GM21360 (cell line): ENCODE results near the gene PLEKHA5.
"Not testable (repeated sequence)": the region's sequence is repeated elsewhere in the genome, so short reads cannot be mapped to it uniquely, and the experiment has no call there.

ENCODE experiments used
- ATAC-seq: cut with Tn5 transposase; IDR thresholded peaks from one replicate; pipeline ENCODE4 v1.9.1; 2021; ENCODE audit warnings: mild to moderate bottlenecking, moderate library complexity; ENCODE audit not compliant: unreplicated experiment

PLEKHA5 gene

DNA sequence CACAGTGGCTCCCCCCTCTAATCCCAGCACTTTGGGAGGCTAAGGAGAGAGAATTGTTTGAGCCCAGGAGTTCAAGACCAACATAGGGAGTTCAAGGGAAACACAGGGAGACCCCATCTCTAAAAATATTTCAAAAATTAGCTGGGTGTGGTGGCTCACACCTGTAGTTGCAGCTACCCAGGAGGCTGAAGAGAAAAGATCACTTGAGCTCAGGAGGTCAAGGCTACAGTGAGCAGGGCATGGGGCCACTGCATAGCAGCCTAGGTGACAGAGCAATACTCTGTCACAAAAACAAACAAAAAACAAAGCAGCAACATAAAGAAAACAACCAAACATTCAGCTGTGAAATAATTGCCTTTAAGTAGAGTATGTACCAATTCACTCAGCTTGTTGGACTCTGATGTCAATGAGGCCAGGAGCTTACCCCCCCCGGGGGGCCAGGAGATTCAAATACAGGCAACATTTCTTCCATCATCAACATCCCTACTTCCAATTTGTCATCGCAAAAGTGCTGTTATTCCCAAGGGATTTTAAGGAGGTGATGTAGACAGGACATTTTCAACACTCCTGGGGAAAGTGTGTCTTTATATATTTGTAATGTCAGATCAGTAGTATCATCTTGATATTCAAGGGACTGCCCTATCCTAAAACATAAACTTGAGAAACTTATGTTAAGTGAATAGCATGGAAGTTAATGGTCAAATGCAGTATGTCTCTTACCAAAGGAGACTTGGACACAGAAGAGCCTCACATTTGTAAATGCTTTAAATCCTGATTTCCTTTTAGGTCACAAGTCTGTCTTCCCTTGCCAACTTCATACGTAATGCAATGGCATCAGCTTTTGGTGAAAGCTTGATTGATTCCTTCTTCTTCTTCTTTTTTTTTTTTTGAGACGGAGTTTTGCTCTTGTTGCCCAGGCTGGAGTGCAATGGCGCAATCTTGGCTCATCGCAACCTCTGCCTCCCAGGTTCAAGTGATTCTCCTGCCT, 269.1 kb downstream of the PLEKHA5 start:
- ATAC-seq: no peak

DNA sequence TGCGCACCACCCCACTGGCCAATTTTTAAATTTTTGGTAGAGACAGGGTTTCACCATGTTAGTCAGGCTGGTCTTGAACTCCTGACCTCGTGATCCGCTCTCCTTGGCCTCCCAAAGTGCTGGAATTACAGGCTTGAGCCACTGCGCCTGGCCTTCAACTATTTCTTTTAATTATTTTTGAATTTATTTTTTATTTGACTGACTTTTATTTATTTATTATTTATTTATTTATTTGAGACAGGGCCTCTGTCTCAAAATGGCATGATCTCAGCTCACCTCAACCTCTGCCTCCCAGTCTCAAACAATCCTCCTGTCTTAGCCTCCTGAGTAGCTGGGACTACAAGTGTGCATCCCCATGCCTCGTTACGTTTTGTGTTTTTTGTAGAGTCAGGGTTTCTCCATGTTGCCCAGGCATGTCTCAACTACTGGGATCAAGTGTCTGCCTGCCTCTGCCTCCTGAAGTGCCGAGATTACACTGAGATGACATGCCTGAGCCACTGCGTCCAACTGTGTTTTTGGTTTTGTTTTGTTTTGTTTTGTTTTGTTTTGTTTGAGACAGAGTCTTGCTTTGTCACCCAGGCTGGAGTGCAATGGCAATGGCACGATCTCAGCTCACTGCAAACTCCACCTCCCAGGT, 271.2 kb downstream of the PLEKHA5 start:
- not testable (repeated sequence) for ATAC-seq

DNA sequence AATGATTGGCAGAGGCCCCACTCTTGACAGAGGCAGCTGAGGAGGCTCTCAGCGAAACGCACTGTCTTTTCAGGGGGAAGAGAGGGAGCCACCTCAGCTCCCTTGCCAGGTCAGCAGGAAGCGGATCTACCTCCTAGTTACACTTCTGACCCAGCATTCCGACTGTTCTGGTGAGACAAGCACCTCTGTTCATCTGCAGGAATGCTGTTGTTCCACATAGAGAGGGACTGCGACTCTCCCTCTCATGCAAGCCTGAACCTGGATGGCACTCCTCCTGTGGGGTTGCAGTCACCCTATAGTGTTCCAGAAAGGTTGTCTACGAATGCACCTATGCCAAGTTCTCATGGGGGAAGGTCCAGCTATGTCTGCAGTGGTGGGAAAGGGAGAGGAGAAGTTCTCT, 272.7 kb downstream of the PLEKHA5 start:
- no peak for ATAC-seq

DNA sequence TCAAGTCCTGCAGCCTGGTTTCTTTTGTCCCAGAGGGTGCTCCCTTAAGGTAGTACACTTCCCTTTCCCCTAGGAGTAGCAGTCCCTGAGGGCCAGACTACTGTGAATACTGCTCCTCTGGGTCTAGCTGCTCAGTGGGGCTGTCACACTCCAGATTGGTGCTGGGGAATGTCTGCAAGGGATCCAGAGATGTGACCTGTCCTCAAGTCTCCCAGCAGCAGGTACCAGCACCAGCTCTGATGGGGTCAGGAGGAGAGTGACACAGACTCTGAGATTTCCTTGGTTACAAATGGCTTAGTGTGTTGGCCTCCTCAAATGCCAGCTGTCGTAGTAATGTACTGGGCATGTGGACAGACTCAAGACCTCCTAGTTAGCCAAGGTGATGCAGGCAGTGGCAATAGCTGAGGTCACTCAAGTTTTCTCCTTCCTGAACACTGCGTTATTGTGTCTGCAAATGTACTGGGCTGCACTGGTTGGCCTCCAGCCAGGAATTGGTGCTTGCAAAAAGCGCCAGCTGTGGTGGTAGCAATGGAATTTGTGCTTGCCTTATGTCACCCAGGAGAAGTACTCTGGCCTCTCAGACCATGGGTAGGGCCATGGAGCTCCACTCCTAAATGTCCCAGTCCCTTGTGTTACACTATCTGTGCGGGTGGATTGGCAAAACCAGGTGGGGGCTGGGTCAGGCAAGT, 273.4 kb downstream of the PLEKHA5 start:
- no peak for ATAC-seq

DNA sequence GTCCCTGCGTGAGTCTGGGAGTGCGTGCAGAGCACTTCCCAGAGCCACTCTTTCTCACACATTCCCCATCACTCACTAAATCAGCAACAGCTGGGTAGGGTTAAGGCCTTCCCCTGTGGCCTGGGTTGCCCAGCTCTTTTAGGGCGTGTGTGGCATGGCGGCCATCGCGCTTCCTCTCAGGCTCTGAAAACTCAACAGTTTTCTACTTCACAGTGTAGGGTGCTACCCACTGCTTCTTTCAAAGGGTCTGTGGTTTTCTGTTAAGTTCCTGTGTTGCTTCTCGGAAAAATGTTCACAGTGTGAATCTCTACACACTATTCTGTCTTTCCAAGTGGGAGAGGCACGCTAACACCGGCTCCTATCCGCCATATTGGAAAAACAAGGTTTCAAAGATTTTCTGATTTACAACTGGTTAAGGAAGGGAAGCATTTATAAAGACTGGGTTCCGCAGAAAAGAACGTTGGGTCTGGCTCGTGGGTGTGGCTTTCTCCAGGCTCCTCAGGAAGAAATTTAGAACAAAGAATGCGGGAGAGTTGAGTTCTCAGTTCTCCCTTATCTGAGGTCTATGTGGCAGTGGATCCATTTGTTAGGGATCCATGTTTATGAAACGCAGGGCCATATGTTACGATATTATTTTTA, 274.8 kb downstream of the PLEKHA5 start:
- no peak for ATAC-seq

DNA sequence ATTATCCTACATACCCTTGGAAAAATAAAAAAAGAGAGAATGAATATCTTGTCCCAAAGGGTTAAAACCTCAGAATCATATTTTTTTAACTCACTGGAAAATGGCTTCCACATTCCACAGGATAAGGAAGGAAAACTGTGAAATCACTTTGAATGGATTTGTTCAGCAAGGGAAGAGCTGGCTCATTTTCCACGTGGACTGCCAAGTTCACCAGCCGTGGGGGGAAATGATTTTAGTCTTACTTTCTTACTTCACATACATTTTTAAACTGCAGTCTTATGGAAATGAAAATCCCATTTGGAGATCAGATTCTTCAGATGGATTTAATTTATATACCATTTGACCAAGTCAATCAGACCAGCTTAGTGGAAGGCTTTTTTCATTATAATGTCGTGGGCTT, 279.8 kb downstream of the PLEKHA5 start:
- ATAC-seq: no peak

DNA sequence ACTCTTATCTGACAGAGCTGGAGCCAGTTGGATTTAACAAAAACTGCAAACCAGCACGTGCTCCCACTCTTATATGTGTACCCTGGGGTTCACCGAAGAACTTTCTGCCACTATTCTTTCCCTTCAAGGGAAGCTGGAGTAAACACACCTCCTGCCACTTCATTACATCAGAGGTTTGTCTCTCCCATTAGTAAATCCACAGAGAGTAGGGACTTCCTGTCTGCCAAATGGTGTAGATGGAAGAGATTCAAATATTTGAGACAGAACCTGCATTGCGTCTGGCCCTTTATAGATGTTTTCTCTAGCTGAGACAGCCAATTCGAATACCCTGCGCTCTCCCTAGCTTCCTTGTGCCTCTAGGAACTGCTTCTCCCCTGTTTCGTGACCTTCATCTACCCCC, 280.7 kb downstream of the PLEKHA5 start:
- ATAC-seq: no peak

DNA sequence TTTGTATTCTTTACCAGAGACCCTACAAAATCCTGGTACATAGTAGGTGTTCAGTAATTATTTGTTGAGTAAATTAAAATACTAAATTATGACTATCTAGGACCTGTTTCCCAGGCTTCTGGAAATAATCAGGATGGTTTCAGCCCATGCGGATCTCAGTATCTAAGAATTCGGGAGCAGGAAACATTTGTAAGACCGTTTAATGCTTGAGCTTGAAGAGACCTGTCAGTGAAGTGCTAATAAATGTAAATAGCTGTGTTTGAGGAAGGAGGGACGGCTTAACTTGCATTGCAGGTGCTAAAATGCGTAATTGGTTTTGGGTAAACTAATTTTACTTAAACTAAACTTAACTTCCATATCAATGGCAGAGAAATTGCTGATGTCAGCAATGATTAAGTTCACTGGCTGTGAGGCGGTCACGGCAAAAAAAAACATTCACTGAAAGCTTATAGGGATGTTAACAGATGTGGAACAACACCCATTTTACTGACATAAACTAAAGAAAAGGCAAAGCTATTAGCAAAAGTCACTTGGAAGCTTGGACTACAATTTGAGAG, 281.2 kb downstream of the PLEKHA5 start:
- ATAC-seq: no peak

DNA sequence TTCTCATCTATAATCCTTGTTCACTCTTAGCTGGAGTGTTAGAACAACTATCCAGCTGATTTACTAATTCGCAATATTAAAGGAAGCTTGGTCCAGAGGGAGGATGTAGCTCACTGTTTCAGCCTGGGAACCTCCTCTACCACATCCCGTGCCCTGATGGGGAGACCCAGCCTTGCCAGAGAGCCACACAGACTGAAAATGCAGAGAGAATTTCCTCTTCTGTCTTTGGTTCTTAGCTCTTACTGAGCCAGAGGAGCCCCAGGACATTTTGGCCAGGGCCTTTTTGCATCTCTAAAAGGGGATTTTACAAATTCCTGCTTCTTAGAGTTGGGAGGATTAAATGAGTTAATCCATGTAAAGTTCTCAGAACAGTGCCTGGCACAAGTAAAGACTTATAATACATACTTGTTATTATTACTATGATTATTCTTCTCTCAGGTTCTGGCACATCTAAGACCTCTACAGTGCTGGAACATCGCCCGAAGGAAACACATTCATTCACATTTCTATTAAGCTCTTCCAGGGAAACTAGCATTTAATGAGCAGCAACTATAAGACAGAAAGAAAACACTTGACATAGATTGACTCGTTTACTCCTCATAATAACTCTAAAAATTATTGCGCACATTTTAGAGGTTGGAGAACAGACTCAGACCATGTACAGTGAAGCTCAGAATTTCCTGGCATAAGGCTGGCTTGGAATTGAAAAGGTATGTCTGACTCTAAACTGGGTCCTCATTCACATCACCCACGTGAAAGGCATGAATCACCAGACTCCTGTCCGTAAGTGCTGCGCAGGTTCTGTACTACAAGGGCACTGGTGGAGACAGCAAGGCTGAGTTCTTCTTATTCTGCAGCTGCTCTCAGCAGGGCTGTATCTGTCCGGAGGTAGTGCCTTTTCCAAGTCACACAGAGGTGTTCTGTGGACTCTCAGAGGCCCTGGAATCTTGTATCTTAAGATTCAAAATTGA, 282.0 kb downstream of the PLEKHA5 start:
- no peak for ATAC-seq

DNA sequence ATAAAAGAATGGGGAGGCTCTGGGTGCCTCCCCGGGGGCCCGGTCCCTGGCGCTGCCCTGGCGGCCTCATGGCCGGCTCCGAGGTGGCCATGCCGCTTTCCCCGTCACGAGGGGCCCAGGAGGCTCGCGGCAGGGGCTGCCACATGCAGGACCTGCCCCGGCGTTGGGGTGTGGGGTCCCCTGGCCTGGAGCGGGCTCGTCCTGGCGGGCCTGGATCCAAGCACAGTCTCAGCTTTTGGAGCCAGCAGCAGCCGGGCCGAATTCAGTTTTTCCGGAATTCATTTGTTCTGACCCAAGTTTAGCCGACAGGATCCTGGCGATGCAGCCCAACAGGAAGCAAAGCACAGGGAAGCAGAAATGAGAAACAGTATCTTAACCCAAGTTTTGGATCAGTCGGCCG, 283.3 kb downstream of the PLEKHA5 start:
- no peak for ATAC-seq

DNA sequence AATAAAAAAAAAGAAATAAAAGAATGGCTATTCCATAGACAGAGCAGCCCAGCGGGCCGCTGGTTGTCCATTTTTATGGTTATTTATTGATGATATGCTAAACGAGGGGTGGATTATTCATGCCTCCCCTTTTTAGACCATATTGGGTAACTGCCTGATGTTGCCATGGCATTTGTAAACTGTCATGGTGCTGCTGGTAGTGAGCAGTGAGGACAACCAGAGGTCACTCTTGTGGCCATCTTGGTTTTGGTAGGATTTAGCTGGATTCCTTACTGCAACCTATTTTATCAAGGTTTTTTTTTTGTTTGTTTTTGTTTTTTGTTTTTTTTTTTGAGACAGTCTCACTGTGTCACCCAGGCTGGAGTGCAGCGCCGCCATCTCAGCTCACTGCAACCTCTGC, 284.0 kb downstream of the PLEKHA5 start:
- not testable (repeated sequence) for ATAC-seq

DNA sequence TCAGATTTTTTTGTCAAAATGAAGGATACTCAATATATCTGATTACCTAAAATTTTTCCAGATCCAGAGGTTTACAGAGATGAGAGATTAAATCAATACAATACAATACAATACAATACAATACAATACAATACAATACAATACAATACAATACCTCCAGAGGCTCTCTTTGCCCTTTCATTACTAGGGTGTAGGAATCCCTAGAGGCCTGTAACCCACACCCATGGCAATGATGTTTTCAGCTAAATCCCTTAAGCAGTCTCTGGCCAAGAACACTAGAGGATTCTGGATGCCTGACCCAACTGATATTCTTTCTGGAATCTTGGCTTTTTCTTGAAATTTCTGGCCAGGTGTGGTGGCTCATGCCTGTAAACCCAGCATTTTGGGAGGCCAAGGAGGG, 286.0 kb downstream of the PLEKHA5 start:
- ATAC-seq: no peak

DNA sequence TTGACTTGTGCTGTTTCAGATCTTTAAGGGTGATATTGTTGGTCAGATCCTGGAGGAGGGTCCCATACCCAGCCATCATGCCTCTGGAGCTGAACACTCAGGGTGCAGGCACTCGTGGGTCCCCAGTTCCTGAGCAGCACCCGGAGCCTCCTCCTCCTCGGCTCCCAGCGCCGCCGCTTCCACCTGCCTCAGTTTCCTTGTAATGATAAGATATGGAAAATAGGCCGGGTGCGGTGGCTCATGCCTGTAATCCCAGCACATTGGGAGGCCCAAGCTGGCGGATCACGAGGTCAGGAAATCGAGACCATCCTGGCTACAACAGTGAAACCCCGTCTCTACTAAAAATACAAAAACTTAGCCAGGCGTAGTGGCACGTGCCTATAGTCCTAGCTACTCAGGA, 289.6 kb downstream of the PLEKHA5 start:
- no peak for ATAC-seq

DNA sequence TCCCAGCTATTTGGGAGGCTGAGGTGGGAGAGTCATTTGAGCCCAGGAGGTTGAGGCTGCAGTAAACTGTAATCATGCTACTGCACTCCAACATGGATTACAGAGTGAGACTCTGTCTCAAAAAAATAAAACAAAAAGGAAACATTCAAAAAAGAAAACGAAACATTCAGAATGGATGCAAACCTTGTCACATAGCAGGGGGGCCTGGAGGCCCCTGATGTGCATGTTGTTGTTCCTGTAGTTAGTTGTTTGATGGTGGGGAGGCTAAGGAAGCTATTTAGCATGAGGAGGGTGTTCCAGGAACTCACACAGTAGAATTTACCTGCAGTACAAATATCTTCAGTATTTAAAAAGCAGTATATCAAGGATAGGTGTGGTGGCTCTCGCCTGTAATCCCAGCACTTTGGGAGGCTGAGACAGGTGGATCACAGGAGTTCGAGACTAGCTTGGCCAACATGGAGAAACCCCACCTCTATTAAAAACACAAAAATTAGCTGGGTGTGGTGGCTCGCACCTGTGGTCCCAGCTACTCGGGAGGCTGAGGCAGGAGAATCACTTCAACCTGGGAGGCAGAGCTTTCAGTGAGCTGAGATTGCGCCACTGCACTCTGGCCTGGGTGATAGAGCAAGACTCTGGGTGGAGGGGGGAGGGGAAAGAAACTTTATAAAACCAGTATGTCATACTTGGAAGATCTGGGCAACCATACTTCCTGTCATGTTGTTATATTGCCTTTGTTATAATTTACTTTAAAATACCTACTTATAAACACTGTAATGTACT, 292.2 kb downstream of the PLEKHA5 start:
- ATAC-seq: no peak

DNA sequence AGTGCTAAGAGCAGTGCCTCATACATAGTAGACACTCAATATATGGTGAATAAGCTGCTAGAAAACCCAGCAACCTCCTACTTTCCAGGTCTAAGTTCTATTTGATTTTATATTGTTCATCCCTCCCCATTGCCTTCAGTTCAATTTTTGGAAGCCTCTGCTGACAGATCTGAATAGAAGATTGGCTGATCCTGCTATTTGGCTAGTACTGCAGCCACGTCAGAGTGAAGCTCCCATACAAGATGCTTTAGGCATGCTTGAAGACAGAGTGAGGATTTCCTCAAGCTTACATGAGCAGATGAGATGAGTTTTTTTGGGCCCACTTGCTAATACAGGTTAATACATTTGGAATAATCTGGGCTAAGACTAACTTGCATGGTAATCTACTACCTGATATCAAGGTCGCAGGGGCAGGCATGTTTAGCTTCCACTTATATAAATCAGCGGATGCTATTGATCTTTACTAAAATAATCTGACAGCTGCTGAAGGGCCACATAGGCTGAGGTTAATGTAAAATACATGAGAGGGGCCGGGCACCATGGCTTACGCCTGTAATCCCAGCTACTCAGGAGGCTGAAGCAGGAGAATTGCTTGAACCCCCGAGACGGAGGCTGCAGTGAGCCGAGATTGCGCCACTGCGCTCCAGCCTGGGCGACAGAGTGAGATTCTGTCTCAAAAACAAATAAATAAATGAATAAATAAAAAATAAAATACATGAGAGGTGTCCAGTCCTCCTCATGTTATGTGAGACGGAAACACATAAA, 293.8 kb downstream of the PLEKHA5 start:
- no peak for ATAC-seq
